Measurements from ENCODE around the gene ENPP7. TPM values are rescaled to one million over a fixed set of nuclear protein-coding genes. Genes with fewer than 3 reads are reported as not detected.

The ENPP7 gene
- total and polyA plus RNA-seq, 2 experiments from 2014 or later, result not detected

DNA sequence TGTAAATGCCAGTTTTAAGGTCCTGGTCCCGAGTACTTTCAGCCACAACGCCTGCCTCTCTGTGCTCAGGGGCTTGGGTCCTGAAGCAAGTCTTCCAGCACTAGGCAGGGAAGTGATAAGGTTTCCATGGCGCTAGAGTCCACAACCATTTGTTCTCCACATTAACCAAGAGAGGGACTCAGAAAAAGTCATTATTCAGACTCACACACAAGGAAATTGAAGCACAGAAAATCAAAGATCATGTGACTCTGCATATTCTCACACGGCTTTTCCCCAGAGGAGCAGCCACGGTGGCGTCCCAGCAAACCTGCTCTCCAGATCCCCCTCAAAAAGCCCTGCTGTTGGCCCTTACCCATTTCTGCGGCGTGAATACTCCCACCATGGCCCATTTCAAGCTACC, 9.7 kb downstream of the ENPP7 start:
- WGBS, 2 experiments (ENCODE audit: low coverage in 1 of 2, low lambda C conversion rate in 2 of 2, missing lambda C conversion rate in 2 of 2), result 27 to 44% methylated on average over 8 of the region's 8 CpGs
- DNase-seq, result no peak
- Histone ChIP-seq H3K9ac (no peak overlapping the region), H3K4me2 (ENCODE audit: unreplicated experiment) (no peak overlapping the region), H3K27ac (no peak overlapping the region), H3F3A (ENCODE audit: insufficient read depth) (no peaks in the 10 kb centered on the region), H3K4me1 (ENCODE audit: insufficient read depth) (no peaks in the 10 kb centered on the region), H3K27me3 (replicated peaks; ENCODE audit: insufficient read depth) (peaks cover 24% of the 10 kb centered on the region), H4K20me1 (ENCODE audit: insufficient read depth) (no peaks in the 10 kb centered on the region), H3K36me3 (ENCODE audit: low read depth) (no peaks in the 10 kb centered on the region), H3K4me3 (no peak overlapping the region), H3K9me3 (ENCODE audit: low read depth) (no peaks in the 10 kb centered on the region), H3K9me2 (ENCODE audit: insufficient read depth) (no peaks in the 10 kb centered on the region), H3K79me2 (ENCODE audit: insufficient read depth) (no peaks in the 10 kb centered on the region), H2AFZ (no peak overlapping the region)
- TF ChIP-seq EZH2phosphoT487 (IDR thresholded peaks at IDR 0.05; ENCODE audit: insufficient read depth, low read depth), result no peak
- TF ChIP-seq EZH2 (IDR thresholded peaks at IDR 0.05; ENCODE audit: insufficient read depth, poor library complexity, severe bottlenecking), result no peak
- in situ Hi-C loops (cut with MboI), result no loop called here

DNA sequence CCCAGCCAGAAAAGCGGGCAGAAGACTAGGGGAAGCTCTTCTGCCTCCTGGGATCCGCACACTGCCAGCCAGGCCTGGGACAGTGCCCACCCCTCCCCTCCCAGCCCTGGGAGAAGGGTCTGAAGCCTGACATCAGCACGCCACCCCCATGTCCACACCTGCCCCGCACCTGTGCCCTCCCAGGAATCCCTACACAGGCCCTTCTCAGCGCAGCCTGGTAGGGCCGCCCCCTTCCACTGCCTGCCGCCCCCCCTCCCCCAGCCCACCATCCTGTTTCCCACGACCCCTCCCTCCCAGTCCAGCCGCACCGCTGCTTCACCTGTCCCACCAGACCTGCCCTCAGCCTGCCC, 10.6 kb downstream of the ENPP7 start:
- Histone ChIP-seq H3K4me1 (ENCODE audit: insufficient read depth) (no peaks in the 10 kb centered on the region), H3K9ac (no peak overlapping the region), H3K9me2 (ENCODE audit: insufficient read depth) (no peaks in the 10 kb centered on the region), H4K20me1 (ENCODE audit: insufficient read depth) (no peaks in the 10 kb centered on the region), H3K79me2 (ENCODE audit: insufficient read depth) (no peaks in the 10 kb centered on the region), H3K36me3 (ENCODE audit: low read depth) (no peaks in the 10 kb centered on the region), H3K27me3 (replicated peaks; ENCODE audit: insufficient read depth) (peaks cover 27% of the 10 kb centered on the region), H2AFZ (no peak overlapping the region), H3K9me3 (ENCODE audit: low read depth) (no peaks in the 10 kb centered on the region), H3F3A (ENCODE audit: insufficient read depth) (no peaks in the 10 kb centered on the region), H3K4me2 (ENCODE audit: unreplicated experiment) (no peak overlapping the region), H3K4me3 (no peak overlapping the region), H3K27ac (no peak overlapping the region)
- in situ Hi-C loops (cut with MboI), result no loop called here
- 10% methylated on average over 2 to 10 of the region's 10 CpGs for WGBS, 2 experiments (ENCODE audit: low coverage in 1 of 2, low lambda C conversion rate in 2 of 2, missing lambda C conversion rate in 2 of 2)
- no peak for TF ChIP-seq EZH2 (IDR thresholded peaks at IDR 0.05; ENCODE audit: insufficient read depth, poor library complexity, severe bottlenecking)
- TF ChIP-seq EZH2phosphoT487 (IDR thresholded peaks at IDR 0.05; ENCODE audit: insufficient read depth, low read depth), result no peak
- no peak for DNase-seq

DNA sequence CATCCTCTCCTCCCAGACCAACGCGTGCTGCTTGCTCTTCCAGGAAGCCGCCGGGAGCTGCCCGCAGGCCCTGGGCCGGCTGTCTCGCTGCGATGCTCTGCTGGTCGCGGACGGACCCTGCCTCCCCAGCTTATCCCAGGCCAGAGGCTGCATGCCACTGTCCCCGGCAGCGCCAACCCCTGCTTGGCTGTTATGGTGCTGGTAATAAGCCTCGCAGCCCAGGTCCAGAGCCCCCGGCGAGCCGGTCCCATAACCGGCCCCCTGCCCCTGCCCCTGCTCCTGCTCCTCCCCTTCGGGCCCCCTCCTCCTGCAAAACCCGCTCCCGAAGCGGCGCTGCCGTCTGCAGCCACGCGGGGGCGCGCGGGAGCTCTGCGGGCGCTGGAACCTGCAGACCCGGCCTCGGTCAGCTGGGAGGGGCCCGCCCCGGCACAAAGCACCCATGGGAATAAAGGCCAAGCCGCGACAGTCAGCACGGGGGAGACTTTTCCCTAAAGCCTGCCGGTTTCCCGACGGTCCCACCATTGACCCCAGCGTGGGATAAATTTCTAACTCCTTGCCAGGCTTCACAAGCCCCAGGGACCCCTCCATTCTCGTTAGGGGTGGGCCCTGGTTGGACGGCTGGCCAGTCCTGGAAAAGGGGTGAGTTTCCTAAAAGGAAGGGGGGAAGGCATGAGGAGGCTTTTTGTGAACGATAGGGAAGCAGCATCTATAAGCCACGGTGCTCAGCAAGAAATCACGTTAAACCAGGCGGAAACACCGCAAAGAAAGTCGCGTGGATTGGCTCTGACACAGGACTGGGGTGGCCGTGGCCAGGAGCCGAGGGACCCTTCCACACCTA, 11.2 kb downstream of the ENPP7 start:
- TF ChIP-seq EZH2phosphoT487 (IDR thresholded peaks at IDR 0.05; ENCODE audit: insufficient read depth, low read depth) (no peak), EZH2 (IDR thresholded peaks at IDR 0.05; ENCODE audit: insufficient read depth, poor library complexity, severe bottlenecking) (no peak)

DNA sequence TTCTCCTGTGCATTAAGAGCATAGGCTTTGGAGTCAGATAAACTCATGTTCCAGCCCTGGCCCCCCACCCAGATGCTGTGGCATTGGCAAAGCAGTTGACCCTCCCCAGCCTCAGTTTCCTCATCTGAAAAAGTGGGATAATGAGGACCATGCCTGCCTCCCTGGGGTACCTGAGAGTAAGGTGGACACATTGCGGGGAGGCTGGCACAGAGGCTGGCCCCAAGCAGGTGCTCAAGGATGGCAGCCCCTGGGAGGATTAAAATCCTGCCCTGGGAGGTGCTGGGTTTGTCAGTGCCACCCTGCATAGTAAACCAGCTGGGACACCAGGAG, 11.8 kb downstream of the ENPP7 start:
- WGBS, 2 experiments (ENCODE audit: low coverage in 1 of 2, low lambda C conversion rate in 2 of 2, missing lambda C conversion rate in 2 of 2), result 44 to 73% methylated on average over 1 of the region's 1 CpG
- H3K27me3 ChIP-seq (replicated peaks; ENCODE audit: insufficient read depth), result peaks cover 39% of the 10 kb centered on the region

More for the DNA sequence above, 11.2 kb downstream of the ENPP7 start:
- Histone ChIP-seq H2AFZ (no peak overlapping the region), H3K4me2 (ENCODE audit: unreplicated experiment) (no peak overlapping the region), H3K4me1 (ENCODE audit: insufficient read depth) (no peaks in the 10 kb centered on the region), H3K4me3 (no peak overlapping the region), H3K9me3 (ENCODE audit: low read depth) (no peaks in the 10 kb centered on the region), H3K9ac (no peak overlapping the region), H3K27me3 (replicated peaks; ENCODE audit: insufficient read depth) (peaks cover 33% of the 10 kb centered on the region), H4K20me1 (ENCODE audit: insufficient read depth) (no peaks in the 10 kb centered on the region), H3K36me3 (ENCODE audit: low read depth) (no peaks in the 10 kb centered on the region), H3K27ac (no peak overlapping the region), H3F3A (ENCODE audit: insufficient read depth) (no peaks in the 10 kb centered on the region), H3K79me2 (ENCODE audit: insufficient read depth) (no peaks in the 10 kb centered on the region), H3K9me2 (ENCODE audit: insufficient read depth) (no peaks in the 10 kb centered on the region)
- in situ Hi-C loops (cut with MboI), result no loop called here
- WGBS, 2 experiments (ENCODE audit: low coverage in 1 of 2, low lambda C conversion rate in 2 of 2, missing lambda C conversion rate in 2 of 2), result 11% methylated on average over 44 to 47 of the region's 53 CpGs
- peak; percentile 61 for DNase-seq

More for the DNA sequence above, 11.8 kb downstream of the ENPP7 start:
- H4K20me1 ChIP-seq (ENCODE audit: insufficient read depth), result no peaks in the 10 kb centered on the region
- no peak overlapping the region for H3K4me2 ChIP-seq (ENCODE audit: unreplicated experiment)
- no peak for TF ChIP-seq EZH2 (IDR thresholded peaks at IDR 0.05; ENCODE audit: insufficient read depth, poor library complexity, severe bottlenecking)
- no peak for TF ChIP-seq EZH2phosphoT487 (IDR thresholded peaks at IDR 0.05; ENCODE audit: insufficient read depth, low read depth)
- H2AFZ ChIP-seq, result no peak overlapping the region
- no peaks in the 10 kb centered on the region for H3K36me3 ChIP-seq (ENCODE audit: low read depth)
- H3F3A ChIP-seq (ENCODE audit: insufficient read depth), result no peaks in the 10 kb centered on the region
- no peak overlapping the region for H3K27ac ChIP-seq
- no peaks in the 10 kb centered on the region for H3K9me2 ChIP-seq (ENCODE audit: insufficient read depth)
- no peak overlapping the region for H3K4me3 ChIP-seq
- DNase-seq, result no peak
- no peaks in the 10 kb centered on the region for H3K79me2 ChIP-seq (ENCODE audit: insufficient read depth)
- H3K4me1 ChIP-seq (ENCODE audit: insufficient read depth), result no peaks in the 10 kb centered on the region
- H3K9ac ChIP-seq, result no peak overlapping the region
- no peaks in the 10 kb centered on the region for H3K9me3 ChIP-seq (ENCODE audit: low read depth)
- in situ Hi-C loops (cut with MboI), result no loop called here
